IMR-90 (cell line): Measurements from ENCODE around the gene SEC61B. TPM values are rescaled to one million over a fixed set of nuclear protein-coding genes. Genes with fewer than 3 reads are reported as not detected.
"Not testable (repeated sequence)": the region's sequence is repeated elsewhere in the genome, so short reads cannot be mapped to it uniquely, and the experiment has no call there.

Source experiments
- ATAC-seq: fragments of 200-7000 bp; cut with Tn5 transposase; 2 replicates; pipeline ENCODE4 v1.9.1; 2020; ENCODE audit warnings: low read depth, mild to moderate bottlenecking, moderate library complexity
- BruUV-seq: library from RNA; stranded (reverse); fragments of 400-500 nt; replicated peaks from 2 replicates; lab custom pipeline; 2021; lab: Mats Ljungman, UMichigan
- CTCF ChIA-PET: fragments of 300-600 bp; formaldehyde crosslinking; extraction: SDS; loops from one replicate; lab custom pipeline; 2021; ENCODE audit warnings: antibody characterized with exemption; lab: Yijun Ruan, JAX
- POLR2A ChIA-PET: fragments of 300-600 bp; sonication (Branson Sonifier 250); formaldehyde crosslinking; loops from one replicate; lab custom pipeline; 2022; ENCODE audit warnings: antibody characterized with exemption; ENCODE audit not compliant: unreplicated experiment; lab: Charles Lee
- DNase-seq: peaks from one replicate; pipeline ENCODE4 v3.0.0; 2013
- H2AFZ ChIP-seq: replicated peaks from 2 replicates; pipeline ENCODE3; 2013; ENCODE audit warnings: low read length, mild to moderate bottlenecking; ENCODE audit not compliant: poor library complexity
- H2AK5ac ChIP-seq: 2 replicates; pipeline ENCODE4 v1.6.1; 2013; ENCODE audit warnings: low read depth, low read length, inconsistent platforms
- H2AK9ac ChIP-seq: replicated peaks from 2 replicates; pipeline ENCODE3; 2013; ENCODE audit warnings: mild to moderate bottlenecking, low read depth, low read length, moderate library complexity; ENCODE audit not compliant: poor library complexity
- H2BK120ac ChIP-seq: 2 replicates; pipeline ENCODE4 v1.6.1; 2013; ENCODE audit warnings: low read depth, low read length, inconsistent platforms
- H2BK15ac ChIP-seq: 3 replicates; pipeline ENCODE4 v1.6.1; 2013; ENCODE audit warnings: low read depth, low read length, inconsistent platforms
- H2BK20ac ChIP-seq: 2 replicates; pipeline ENCODE4 v1.6.1; 2013; ENCODE audit warnings: low read depth, mild to moderate bottlenecking, inconsistent platforms, low read length, moderate library complexity
- H2BK5ac ChIP-seq: 2 replicates; pipeline ENCODE4 v1.6.1; 2013; ENCODE audit warnings: mild to moderate bottlenecking, low read depth, low read length, inconsistent platforms; ENCODE audit not compliant: poor library complexity, severe bottlenecking
- H3K14ac ChIP-seq: replicated peaks from 2 replicates; pipeline ENCODE4 v1.6.1; 2013; ENCODE audit warnings: low read depth, low read length, inconsistent platforms
- H3K18ac ChIP-seq: 2 replicates; pipeline ENCODE4 v1.6.1; 2013; ENCODE audit warnings: low read depth, low read length, control low read depth
- H3K23ac ChIP-seq: 2 replicates; pipeline ENCODE4 v1.6.1; 2013; ENCODE audit warnings: low read depth, low read length, inconsistent platforms
- H3K27ac ChIP-seq: 2 replicates; pipeline ENCODE4 v1.5.1; 2013; ENCODE audit warnings: mild to moderate bottlenecking, control low read depth, low read length; ENCODE audit not compliant: insufficient read depth
- H3K27me3 ChIP-seq: 2 replicates; pipeline ENCODE4 v1.6.1; 2013; ENCODE audit warnings: low read length; ENCODE audit not compliant: control insufficient read depth, insufficient read depth
- H3K36me3 ChIP-seq: 2 replicates; pipeline ENCODE4 v1.6.1; 2013; ENCODE audit warnings: low read length, mixed read lengths; ENCODE audit not compliant: control insufficient read depth, insufficient read depth
- H3K4ac ChIP-seq: 2 replicates; pipeline ENCODE4 v1.6.1; 2013; ENCODE audit warnings: low read depth, low read length, inconsistent platforms
- H3K4me1 ChIP-seq: 2 replicates; pipeline ENCODE4 v1.6.1; 2013; ENCODE audit warnings: low read length, mixed read lengths; ENCODE audit not compliant: control insufficient read depth, insufficient read depth
- H3K4me2 ChIP-seq: 2 replicates; pipeline ENCODE4 v1.6.1; 2013; ENCODE audit warnings: low read depth, mild to moderate bottlenecking, control low read depth, low read length, moderate library complexity
- H3K4me3 ChIP-seq: 2 replicates; pipeline ENCODE4 v1.5.1; 2013; ENCODE audit warnings: low read depth, mild to moderate bottlenecking, control low read depth, low read length, moderate library complexity; ENCODE audit not compliant: insufficient read depth
- H3K56ac ChIP-seq: 2 replicates; pipeline ENCODE4 v1.6.1; 2013; ENCODE audit warnings: low read length, inconsistent platforms; ENCODE audit not compliant: insufficient read depth; ENCODE audit errors: extremely low read depth
- H3K79me1 ChIP-seq, 2 experiments: 2 replicates each; pipeline ENCODE4 v1.6.1; 2013; ENCODE audit warnings: low read length in 2 of 2, inconsistent platforms in 1 of 2, low read depth in 1 of 2
- H3K9ac ChIP-seq: 2 replicates; pipeline ENCODE4 v1.6.1; 2013; ENCODE audit warnings: low read depth, low read length, control low read depth
- H3K9me1 ChIP-seq: 2 replicates; pipeline ENCODE4 v1.6.1; 2013; ENCODE audit warnings: low read length, inconsistent platforms; ENCODE audit not compliant: insufficient read depth
- H3K9me3 ChIP-seq: 2 replicates; pipeline ENCODE4 v1.6.1; 2013; ENCODE audit warnings: low read length; ENCODE audit not compliant: control insufficient read depth, insufficient read depth
- H4K20me1 ChIP-seq: 2 replicates; pipeline ENCODE4 v1.6.1; 2013; ENCODE audit warnings: low read length, inconsistent platforms; ENCODE audit not compliant: insufficient read depth
- H4K5ac ChIP-seq: 2 replicates; pipeline ENCODE4 v1.6.1; 2013; ENCODE audit warnings: mild to moderate bottlenecking, low read depth, low read length, control low read depth
- H4K8ac ChIP-seq, 2 experiments: 2 replicates each; pipeline ENCODE4 v1.6.1; 2013; ENCODE audit warnings: low read depth in 2 of 2, low read length in 2 of 2, control low read depth in 1 of 2, inconsistent platforms in 1 of 2
- H4K91ac ChIP-seq: 2 replicates; pipeline ENCODE4 v1.6.1; 2013; ENCODE audit warnings: low read depth, low read length, inconsistent platforms; ENCODE audit not compliant: insufficient read depth
- WGBS, 2 experiments: methylation state at CpG; one replicate each; pipeline versions ENCODE4 v1.1.5 to v1.1.7; 2013; ENCODE audit warnings: missing lambda C conversion rate in 2 of 2; ENCODE audit not compliant: insufficient read length in 1 of 2; ENCODE audit errors: extremely low coverage in 2 of 2; 5-methylcytosine and 5-hydroxymethylcytosine counted together
- dilution Hi-C: fragments of 300-500 bp; cut with HindIII; formaldehyde crosslinking; loops from one replicate; pipeline ENCODE4 v1.14.3; 2018; ENCODE audit warnings: low sequenced_read_pairs; ENCODE audit not compliant: unreplicated experiment
- in situ Hi-C: fragments of 300-500 bp; cut with MboI; formaldehyde crosslinking; loops from 3 replicates; pipeline ENCODE4 v1.14.3; 2019; ENCODE audit warnings: low sequenced_read_pairs, inconsistent platforms, mixed read lengths
- intact Hi-C: fragments of 100-400 bp; cut with micrococcal nuclease; formaldehyde crosslinking; loops from 2 replicates; pipeline ENCODE4 v1.10.0; 2022
- polyA plus RNA-seq, 3 experiments: library from polyadenylated mRNA; depleted of rRNA; stranded (reverse); fragments of >200 nt; gene quantifications; 2 replicates each; pipeline ENCODE4 v1.2.3, GENCODE V29; 2012; ENCODE audit warnings: low replicate concordance in 1 of 3
- total RNA-seq: library from RNA; depleted of rRNA; stranded (reverse); fragments of >200 nt; gene quantifications from 2 replicates; pipeline ENCODE4 v1.2.3, GENCODE V29; 2012

Gene SEC61B
- total and polyA plus RNA-seq, 2 of the 4 experiments (the other 2 are of a cell fraction) = 180 to 281 TPM

DNA sequence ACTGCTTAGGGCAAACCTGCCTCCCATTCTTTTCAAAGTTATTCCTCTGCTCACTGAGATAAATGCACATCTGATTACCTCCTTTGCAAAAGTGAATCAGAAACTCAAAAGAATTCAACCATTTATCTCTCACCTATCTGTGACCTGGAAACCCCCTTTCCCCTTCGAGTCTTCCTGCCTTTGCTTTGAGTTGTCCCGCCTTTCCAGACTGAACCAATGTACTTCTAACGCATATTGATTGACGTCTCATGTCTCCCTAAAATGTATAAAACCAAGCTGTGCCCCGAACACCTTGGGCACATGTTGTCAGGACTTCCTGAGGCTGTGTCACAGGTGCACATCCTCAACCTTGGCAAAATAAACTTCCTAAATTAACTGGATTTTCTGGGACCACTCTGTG lies 25.6 kb upstream of the SEC61B start:
- H3K79me1 ChIP-seq, H2AFZ ChIP-seq, H4K20me1 ChIP-seq, intact Hi-C loops, POLR2A ChIA-PET, H3K18ac ChIP-seq, dilution Hi-C loops, H2AK5ac ChIP-seq, H4K5ac ChIP-seq, H3K9me1 ChIP-seq, H2BK120ac ChIP-seq, H3K4me1 ChIP-seq, H2BK15ac ChIP-seq, ATAC-seq, H3K27ac ChIP-seq, H3K56ac ChIP-seq, H3K4me3 ChIP-seq, DNase-seq, H3K9ac ChIP-seq, H2BK5ac ChIP-seq, BruUV-seq, H2BK20ac ChIP-seq, H3K9me3 ChIP-seq, H3K4me2 ChIP-seq, H3K4ac ChIP-seq, H3K36me3 ChIP-seq, H4K8ac ChIP-seq, H3K14ac ChIP-seq, H2AK9ac ChIP-seq, H4K91ac ChIP-seq, H3K23ac ChIP-seq: not testable (repeated sequence)
- H3K27me3 ChIP-seq = peaks cover 14% of the 10 kb centered on the region
- 61% methylated on average over 5 of the region's 5 CpGs; no CpG with 5 or more reads in 1 of the 2 experiments for WGBS, 2 experiments
- CTCF ChIA-PET = interaction anchor here (1.3 kb wide), 1 partner anchor 10 kb away, joined by 3 read pairs; no protein-coding TSS in a partner anchor
- in situ Hi-C loops = loop anchor here (25.0 kb wide), 1 partner anchor 1391 kb away; the partner anchor contains the start of gene CAVIN4
